IPS-20b (cell line): ENCODE measurements around the gene PLD1.

Source experiments
- H3K27ac ChIP-seq: one replicate; pipeline ENCODE4 v1.5.1; 2013; ENCODE audit warnings: low read length
- H3K27me3 ChIP-seq: 2 replicates; pipeline ENCODE4 v1.6.1; 2013; ENCODE audit warnings: mild to moderate bottlenecking, low read length, inconsistent platforms; ENCODE audit not compliant: insufficient read depth
- H3K36me3 ChIP-seq: 2 replicates; pipeline ENCODE4 v1.6.1; 2013; ENCODE audit warnings: low read depth, mild to moderate bottlenecking, inconsistent platforms, low read length, moderate library complexity; ENCODE audit not compliant: insufficient read depth
- H3K4me1 ChIP-seq: 2 replicates; pipeline ENCODE4 v1.6.1; 2013; ENCODE audit warnings: mild to moderate bottlenecking, control low read depth, inconsistent platforms, low read length, moderate library complexity; ENCODE audit not compliant: insufficient read depth
- H3K4me3 ChIP-seq: 2 replicates; pipeline ENCODE4 v1.5.1; 2013; ENCODE audit warnings: mild to moderate bottlenecking, low read length, inconsistent platforms
- H3K9ac ChIP-seq: 2 replicates; pipeline ENCODE4 v1.6.1; 2013; ENCODE audit warnings: low read depth, mild to moderate bottlenecking, inconsistent platforms, low read length, moderate library complexity
- H3K9me3 ChIP-seq: 2 replicates; pipeline ENCODE4 v1.6.1; 2013; ENCODE audit warnings: mild to moderate bottlenecking, low read depth, low read length, inconsistent platforms; ENCODE audit not compliant: insufficient read depth

Gene PLD1

GRCh38 chr3:171660188-171660587 lies 150.1 kb downstream of the PLD1 start:
- Histone ChIP-seq H3K27ac (no peak overlapping the region), H3K27me3 (no peaks in the 10 kb centered on the region), H3K9me3 (no peaks in the 10 kb centered on the region), H3K4me1 (no peaks in the 10 kb centered on the region; the same call in 1 of the 2 replicates), H3K9ac (no peak overlapping the region), H3K4me3 (no peak overlapping the region), H3K36me3 (no peaks in the 10 kb centered on the region)

GRCh38 chr3:171658841-171659240 lies 151.4 kb downstream of the PLD1 start:
- Histone ChIP-seq H3K4me1 (no peaks in the 10 kb centered on the region; the same call in 1 of the 2 replicates), H3K27me3 (no peaks in the 10 kb centered on the region), H3K4me3 (no peak overlapping the region), H3K27ac (no peak overlapping the region), H3K36me3 (no peaks in the 10 kb centered on the region), H3K9me3 (no peaks in the 10 kb centered on the region), H3K9ac (no peak overlapping the region)

GRCh38 chr3:171654809-171655208 lies 155.5 kb downstream of the PLD1 start:
- Histone ChIP-seq H3K27ac (no peak overlapping the region), H3K36me3 (no peaks in the 10 kb centered on the region), H3K4me1 (no peaks in the 10 kb centered on the region; the same call in 1 of the 2 replicates), H3K4me3 (no peak overlapping the region), H3K9ac (no peak overlapping the region), H3K27me3 (no peaks in the 10 kb centered on the region), H3K9me3 (no peaks in the 10 kb centered on the region)

- Histone ChIP-seq H3K4me1 (no peaks in the 10 kb centered on the region; the same call in 1 of the 2 replicates), H3K27ac (no peak overlapping the region), H3K9me3 (no peaks in the 10 kb centered on the region), H3K9ac (no peak overlapping the region), H3K36me3 (no peaks in the 10 kb centered on the region), H3K4me3 (no peak overlapping the region), H3K27me3 (no peaks in the 10 kb centered on the region)
These were observed 156.0 kb downstream of the PLD1 start for GRCh38 chr3:171654326-171654725.

- Histone ChIP-seq H3K27me3 (no peaks in the 10 kb centered on the region), H3K4me1 (no peaks in the 10 kb centered on the region; the same call in 1 of the 2 replicates), H3K27ac (no peak overlapping the region), H3K4me3 (no peak overlapping the region), H3K9ac (no peak overlapping the region), H3K9me3 (no peaks in the 10 kb centered on the region), H3K36me3 (no peaks in the 10 kb centered on the region)
These were observed 156.6 kb downstream of the PLD1 start for GRCh38 chr3:171653701-171654100.

GRCh38 chr3:171652932-171653331 lies 157.4 kb downstream of the PLD1 start:
- no peak overlapping the region for H3K4me3 ChIP-seq
- H3K27me3 ChIP-seq, result no peaks in the 10 kb centered on the region
- H3K27ac ChIP-seq, result no peak overlapping the region
- H3K9ac ChIP-seq, result no peak overlapping the region
- H3K9me3 ChIP-seq, result no peaks in the 10 kb centered on the region
- no peaks in the 10 kb centered on the region for H3K36me3 ChIP-seq
- H3K4me1 ChIP-seq, result no peaks in the 10 kb centered on the region

- Histone ChIP-seq H3K27ac (no peak overlapping the region), H3K4me3 (no peak overlapping the region), H3K9me3 (no peaks in the 10 kb centered on the region), H3K9ac (no peak overlapping the region), H3K4me1 (no peaks in the 10 kb centered on the region), H3K36me3 (no peaks in the 10 kb centered on the region), H3K27me3 (no peaks in the 10 kb centered on the region)
These were observed 160.2 kb downstream of the PLD1 start for GRCh38 chr3:171649911-171650592.

- H3K9ac ChIP-seq, result no peak overlapping the region
- H3K4me1 ChIP-seq, result no peaks in the 10 kb centered on the region
- no peak overlapping the region for H3K4me3 ChIP-seq
- H3K27me3 ChIP-seq, result no peaks in the 10 kb centered on the region
- no peak overlapping the region for H3K27ac ChIP-seq
- no peaks in the 10 kb centered on the region for H3K9me3 ChIP-seq
- no peaks in the 10 kb centered on the region for H3K36me3 ChIP-seq
These were observed 161.0 kb downstream of the PLD1 start for GRCh38 chr3:171649267-171649666.

- Histone ChIP-seq H3K27me3 (no peaks in the 10 kb centered on the region), H3K4me3 (no peak overlapping the region), H3K9ac (no peak overlapping the region), H3K4me1 (no peaks in the 10 kb centered on the region), H3K36me3 (no peaks in the 10 kb centered on the region), H3K9me3 (no peaks in the 10 kb centered on the region), H3K27ac (no peak overlapping the region)
These were observed 162.2 kb downstream of the PLD1 start for GRCh38 chr3:171648069-171648468.

- H3K36me3 ChIP-seq, result no peaks in the 10 kb centered on the region
- H3K27ac ChIP-seq, result no peak overlapping the region
- no peak overlapping the region for H3K4me3 ChIP-seq
- H3K27me3 ChIP-seq, result no peaks in the 10 kb centered on the region
- H3K4me1 ChIP-seq, result no peaks in the 10 kb centered on the region
- H3K9ac ChIP-seq, result no peak overlapping the region
- H3K9me3 ChIP-seq, result no peaks in the 10 kb centered on the region
These were observed 163.7 kb downstream of the PLD1 start for GRCh38 chr3:171646357-171647133.

GRCh38 chr3:171644681-171645080 lies 165.6 kb downstream of the PLD1 start:
- Histone ChIP-seq H3K4me1 (no peaks in the 10 kb centered on the region), H3K9ac (no peak overlapping the region), H3K4me3 (no peak overlapping the region), H3K27me3 (no peaks in the 10 kb centered on the region), H3K9me3 (no peaks in the 10 kb centered on the region), H3K36me3 (no peaks in the 10 kb centered on the region), H3K27ac (no peak overlapping the region)

GRCh38 chr3:171643681-171644080 lies 166.6 kb downstream of the PLD1 start:
- Histone ChIP-seq H3K27me3 (no peaks in the 10 kb centered on the region), H3K36me3 (no peaks in the 10 kb centered on the region), H3K9ac (no peak overlapping the region), H3K4me1 (no peaks in the 10 kb centered on the region), H3K4me3 (no peak overlapping the region), H3K27ac (no peak overlapping the region), H3K9me3 (no peaks in the 10 kb centered on the region)
